HL-60/S4 treated with phorbol 12-myristate 13-acetate at 8.2 ng/mL for 4 days and 3 days (cell line): Measurements from ENCODE around the gene FKBP6.
"Not testable (repeated sequence)": the region's sequence is repeated elsewhere in the genome, so short reads cannot be mapped to it uniquely, and the experiment has no call there.

ENCODE experiments used
- in situ Hi-C: fragments of 300-500 bp; cut with MboI; formaldehyde crosslinking; loops from 2 replicates; pipeline ENCODE4 v1.15.0; 2022; ENCODE audit warnings: low sequenced_read_pairs

FKBP6 gene

DNA sequence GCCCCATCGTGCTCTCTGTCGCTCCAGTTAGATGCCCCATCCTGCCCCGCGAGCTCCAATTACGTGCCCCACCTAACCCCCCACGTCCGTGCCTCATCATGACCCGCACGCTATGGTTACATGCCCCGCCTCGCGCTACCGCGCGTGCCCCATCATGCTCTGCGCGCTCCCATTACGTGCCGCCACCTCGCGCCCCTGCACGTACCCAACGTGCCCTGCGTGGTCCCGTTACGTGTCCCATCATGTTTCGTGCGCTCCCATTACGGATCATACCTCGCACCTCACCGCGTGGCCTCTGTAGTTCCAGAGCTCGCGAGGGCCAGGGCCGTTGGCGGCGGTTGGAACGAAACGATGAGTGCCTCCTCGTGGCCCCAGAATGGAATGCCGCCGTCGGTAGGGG, at the start of gene FKBP6, which contains the start of gene TRIM50:
FKBP6 (plus strand) TSS at position 240 of the 400 bp plus-strand sequence. CDS start 268 bp downstream, outside the sequence.
TRIM50 (minus strand) TSS at position 161 of the 400 bp plus-strand sequence. CDS start 3,295 bp downstream, outside the sequence.
- in situ Hi-C loops = not testable (repeated sequence)

GRCh38 chr7:73297235-73297634, 30.7 kb upstream of the FKBP6 start:
- in situ Hi-C loops = not testable (repeated sequence)

- in situ Hi-C loops = not testable (repeated sequence)
Measured at GRCh38 chr7:73297706-73298105, 30.3 kb upstream of the FKBP6 start.

GRCh38 chr7:73299812-73300211, 28.1 kb upstream of the FKBP6 start:
- in situ Hi-C loops = not testable (repeated sequence)

DNA sequence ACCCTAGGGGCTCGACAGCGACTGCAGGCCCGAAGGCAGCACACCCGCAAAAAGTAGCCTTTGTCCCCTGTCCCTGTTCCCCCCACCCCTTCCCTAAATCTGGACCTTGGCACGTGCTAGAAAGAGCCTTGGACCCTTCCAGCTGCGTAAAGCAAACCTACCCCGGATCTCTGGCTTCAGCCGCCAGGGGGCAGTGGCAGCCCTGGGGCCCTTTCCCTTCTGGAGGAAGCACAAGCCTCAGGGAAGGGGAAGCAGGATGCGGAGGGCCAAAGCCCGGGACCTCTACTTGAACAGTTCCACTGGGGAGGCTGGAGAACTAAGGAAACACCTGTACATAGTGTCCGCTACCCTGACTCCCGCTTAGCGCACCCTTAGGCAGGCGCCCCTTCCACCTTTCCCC, 26.9 kb upstream of the FKBP6 start:
- in situ Hi-C loops = not testable (repeated sequence)

- in situ Hi-C loops = not testable (repeated sequence)
Measured at GRCh38 chr7:73302846-73303245, 25.1 kb upstream of the FKBP6 start.

DNA sequence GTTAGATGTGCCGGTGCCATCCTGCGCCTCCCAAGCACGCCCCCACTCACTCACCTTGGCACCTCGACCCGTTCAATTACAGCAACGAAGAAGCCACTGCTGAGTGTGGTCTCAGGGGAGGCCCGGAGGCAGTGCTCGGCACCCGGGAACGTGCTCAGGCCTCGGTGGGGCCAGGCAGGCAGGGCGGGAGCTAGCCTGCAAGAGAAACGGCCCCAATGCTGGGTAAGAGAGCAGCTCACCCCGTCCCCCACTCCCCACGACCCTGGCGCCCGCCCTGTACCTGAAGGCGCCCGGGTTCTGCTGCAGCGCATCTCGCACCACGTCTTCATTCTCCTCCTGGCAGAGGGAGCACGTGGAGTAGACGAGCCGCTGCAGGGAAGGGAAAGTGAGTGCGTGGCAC, 24.4 kb upstream of the FKBP6 start:
- in situ Hi-C loops = no loop called here

DNA sequence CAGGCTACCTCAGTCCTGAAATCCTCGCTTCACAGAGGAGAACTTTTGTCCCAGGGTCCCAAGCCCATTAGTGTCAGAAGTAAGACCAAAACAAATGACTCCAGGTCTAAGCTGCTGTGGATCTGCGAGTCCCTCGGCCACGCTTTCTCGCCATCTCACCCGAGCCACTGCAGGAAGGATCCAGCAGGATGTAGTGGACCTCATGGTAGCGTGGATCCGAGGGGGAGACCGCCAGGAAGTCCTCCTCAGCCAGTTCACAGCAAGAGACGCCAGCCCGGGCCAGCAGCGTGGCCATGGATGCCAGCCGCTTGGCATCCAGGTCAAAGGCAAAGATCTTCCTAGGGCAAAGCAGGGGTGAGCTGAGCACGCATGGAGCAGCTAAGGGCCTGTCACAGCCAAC, 23.9 kb upstream of the FKBP6 start:
- in situ Hi-C loops = no loop called here

DNA sequence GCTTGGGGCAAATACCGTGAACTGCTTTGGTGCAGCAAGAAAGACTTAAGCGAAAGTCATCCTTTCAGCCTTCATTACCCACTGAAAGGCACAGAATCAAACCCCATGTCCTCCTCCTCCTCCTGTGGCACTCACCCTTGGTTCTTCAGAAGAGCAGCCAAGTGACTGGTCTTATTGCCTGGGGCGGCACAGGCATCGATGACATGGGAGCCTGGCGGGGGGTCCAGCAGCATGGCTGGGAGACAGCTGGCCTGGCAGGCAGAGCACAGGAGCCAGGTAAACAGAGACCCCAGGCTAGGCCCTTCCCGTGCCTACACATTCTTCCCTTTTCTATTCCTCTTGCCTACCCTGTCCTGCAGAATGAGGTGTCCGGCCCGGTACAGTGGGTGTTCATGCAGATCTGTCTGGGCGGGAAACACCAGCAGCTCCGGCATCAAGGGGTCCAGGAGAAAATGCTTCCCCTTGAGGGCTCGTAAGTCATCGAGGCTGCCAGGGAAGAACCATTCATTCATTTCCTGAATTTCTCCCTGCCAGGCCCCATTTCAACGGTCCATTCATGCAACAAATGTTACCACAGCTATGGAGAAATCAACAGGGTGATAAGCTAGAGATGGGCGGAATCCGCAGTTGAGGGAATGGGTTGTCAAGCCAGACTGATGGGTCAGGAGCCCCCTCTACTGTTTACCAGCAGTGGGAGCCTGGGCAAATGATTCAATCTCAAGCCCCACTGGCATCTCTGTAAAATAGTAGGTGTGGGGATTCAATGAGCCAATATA, 23.2 kb upstream of the FKBP6 start:
- in situ Hi-C loops = not testable (repeated sequence)

GRCh38 chr7:73307436-73307835, 20.5 kb upstream of the FKBP6 start:
- in situ Hi-C loops = no loop called here

DNA sequence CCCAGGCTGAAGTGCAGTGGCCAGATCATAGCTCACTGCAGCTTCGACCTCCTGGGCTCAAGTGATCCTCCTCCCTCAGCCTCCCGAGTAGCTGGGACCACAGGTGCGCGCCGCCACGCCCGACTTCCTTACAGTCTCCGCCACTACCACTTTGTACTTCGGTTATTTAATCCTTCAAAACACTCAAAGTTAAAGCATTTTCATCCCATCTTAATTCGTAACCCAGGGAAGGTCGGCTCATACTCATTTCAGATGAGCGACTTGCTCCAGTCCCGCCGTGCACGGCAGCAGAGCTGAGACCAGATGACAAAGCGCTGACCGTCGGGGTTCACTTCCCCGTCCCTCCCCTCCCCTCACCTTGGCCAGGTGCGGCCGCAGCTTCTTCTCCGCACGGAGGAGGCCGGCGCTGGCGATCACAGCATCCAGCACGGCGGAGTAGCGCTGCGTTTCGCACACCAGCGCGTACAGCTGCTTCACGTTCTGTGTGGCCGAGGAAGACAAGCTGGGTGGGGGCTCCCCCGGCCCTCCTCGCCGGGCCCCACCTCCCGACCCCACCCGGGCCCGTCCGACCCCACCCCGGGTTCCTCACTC, 19.8 kb upstream of the FKBP6 start:
- in situ Hi-C loops = no loop called here

DNA sequence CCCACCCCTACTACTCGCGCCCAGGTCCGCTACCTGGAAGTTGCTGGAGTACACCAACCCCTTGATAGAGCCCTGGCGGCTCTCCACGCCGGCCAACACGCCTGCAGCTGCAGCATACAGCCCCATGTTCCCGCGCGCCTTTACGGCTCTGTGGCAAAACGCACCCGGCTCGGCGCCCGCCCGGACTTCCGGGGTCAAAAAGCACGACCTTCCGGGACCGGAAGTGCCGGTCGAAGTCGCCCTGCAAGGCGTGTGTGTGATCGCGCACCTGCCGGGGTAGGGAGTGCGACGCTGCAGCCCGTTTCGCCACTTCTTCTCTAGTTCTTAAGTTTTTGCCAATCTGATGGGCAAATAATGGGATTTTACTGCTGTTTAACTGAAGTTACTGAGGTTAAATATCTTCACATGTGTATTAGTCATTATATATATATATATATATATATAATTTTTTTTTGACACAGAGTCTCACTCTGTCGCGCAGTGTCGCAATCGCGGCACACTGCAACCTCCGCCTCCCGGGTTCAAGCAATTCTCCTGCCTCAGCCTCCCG, 19.2 kb upstream of the FKBP6 start, which contains the start of gene NSUN5:
NSUN5 (minus strand) TSS at position 162 of the 550 bp plus-strand sequence; CDS start at position 126, 36 bp downstream.
- in situ Hi-C loops = no loop called here

- in situ Hi-C loops = not testable (repeated sequence)
Measured at GRCh38 chr7:73311421-73311820, 16.5 kb upstream of the FKBP6 start.

DNA sequence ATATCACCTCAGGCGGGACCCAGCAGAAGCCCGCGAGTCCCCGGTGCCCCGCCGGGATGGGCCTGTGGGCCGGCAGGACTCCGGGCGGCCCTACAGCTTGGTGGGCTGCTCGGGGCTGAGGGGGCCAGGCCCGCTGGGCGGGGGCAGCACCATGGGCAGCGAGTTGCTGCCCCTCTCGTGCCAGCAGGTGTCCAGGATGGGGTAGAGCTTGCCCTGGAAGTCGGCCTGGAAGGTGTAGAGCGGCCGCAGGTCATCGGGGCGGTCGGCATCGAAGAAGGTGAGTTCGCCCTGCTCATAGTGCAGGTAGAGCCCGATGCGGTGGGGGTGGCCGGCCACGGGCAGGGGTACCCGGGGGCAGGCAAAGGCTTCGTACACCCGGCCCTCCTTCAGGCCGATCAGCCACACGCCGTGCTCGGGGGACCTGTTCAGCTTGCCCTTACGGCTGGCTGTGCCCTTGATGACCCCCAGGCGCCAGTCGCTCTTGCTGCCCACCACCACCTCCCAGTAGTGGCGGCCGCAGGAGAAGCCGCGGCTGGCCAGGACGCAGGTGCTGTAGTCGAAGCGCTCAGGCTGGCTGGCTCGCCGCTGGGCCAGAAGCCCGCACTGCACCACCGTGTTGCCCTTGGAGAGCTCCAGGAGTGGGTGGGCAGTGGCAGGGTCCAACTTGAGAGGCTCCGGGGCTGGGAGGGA, 15.0 kb upstream of the FKBP6 start:
- in situ Hi-C loops = no loop called here

GRCh38 chr7:73313521-73313906, 14.4 kb upstream of the FKBP6 start:
- in situ Hi-C loops = no loop called here

DNA sequence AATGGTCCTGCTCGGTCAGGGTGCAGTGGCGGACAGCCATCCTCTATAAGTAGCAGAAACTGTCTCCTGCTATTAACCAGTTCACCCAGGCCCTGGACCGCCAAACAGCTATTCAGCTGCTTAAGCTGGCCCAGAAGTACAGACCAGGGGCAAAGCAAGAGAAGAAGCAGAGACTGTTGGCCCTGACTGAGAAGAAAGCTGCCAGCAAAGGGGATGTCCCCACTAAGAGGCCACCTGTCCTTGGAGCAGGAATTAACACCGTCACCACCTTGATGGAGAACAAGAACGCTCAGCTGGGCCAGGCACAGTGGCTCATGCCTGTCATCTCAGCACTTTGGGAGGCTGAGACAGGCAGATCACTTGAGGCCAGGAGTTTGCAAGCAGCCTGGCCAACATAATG, 13.7 kb upstream of the FKBP6 start:
- in situ Hi-C loops = no loop called here

GRCh38 chr7:73316521-73316920, 11.4 kb upstream of the FKBP6 start:
- in situ Hi-C loops = no loop called here

GRCh38 chr7:73318656-73319204, 9.2 kb upstream of the FKBP6 start:
- in situ Hi-C loops = not testable (repeated sequence)

DNA sequence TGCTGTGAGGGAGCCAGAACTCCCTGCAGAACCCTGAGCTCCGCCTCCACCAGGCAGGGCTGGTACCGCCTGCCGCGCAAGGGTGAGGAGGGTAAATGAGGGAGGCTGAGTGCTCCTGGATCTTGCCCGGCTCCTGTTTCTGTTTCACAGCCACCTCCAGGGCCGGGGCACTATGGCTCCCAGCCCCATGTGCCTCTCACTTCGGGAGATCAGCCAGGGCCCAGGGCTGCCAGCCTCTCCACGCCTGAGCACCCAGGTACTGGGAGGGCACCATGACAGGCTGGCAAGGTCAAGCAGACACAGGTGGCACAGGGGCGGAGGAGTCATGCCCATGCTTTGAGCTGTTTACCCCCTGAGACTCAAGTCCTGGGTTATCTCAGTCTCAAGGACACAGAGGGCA, 8.4 kb upstream of the FKBP6 start:
- in situ Hi-C loops = not testable (repeated sequence)

GRCh38 chr7:73320009-73320408, 8.0 kb upstream of the FKBP6 start:
- in situ Hi-C loops = not testable (repeated sequence)
